ENCODE data around the gene CDH4.

- TF ChIP-seq NFE2L2 (IDR thresholded peaks at IDR 0.05; ENCODE audit: low read length) (no peak), NR3C1 (CRISPR knock-in tag; IDR thresholded peaks at IDR 0.05) (no peak), POLR2A (IDR thresholded peaks at IDR 0.05; ENCODE audit: insufficient read depth in 1 of 2, low read depth in 2 of 2, low read length in 2 of 2) (no peak), HNRNPK (IDR thresholded peaks at IDR 0.05; ENCODE audit: low read depth, low read length, poor library complexity, severe bottlenecking) (no peak), ZSCAN20 (CRISPR knock-in tag; IDR thresholded peaks at IDR 0.05; ENCODE audit: borderline replicate concordance) (no peak), CEBPZ (IDR thresholded peaks at IDR 0.05; ENCODE audit: low read length) (no peak), TCF7 (IDR thresholded peaks at IDR 0.05; ENCODE audit: low read depth) (no peak), PTBP1 (IDR thresholded peaks at IDR 0.05; ENCODE audit: low read depth, low read length, poor library complexity, severe bottlenecking) (no peak), CHD2 (IDR thresholded peaks at IDR 0.05; ENCODE audit: low read depth, low read length) (no peak)
- TF ChIP-seq, protein P1, sequence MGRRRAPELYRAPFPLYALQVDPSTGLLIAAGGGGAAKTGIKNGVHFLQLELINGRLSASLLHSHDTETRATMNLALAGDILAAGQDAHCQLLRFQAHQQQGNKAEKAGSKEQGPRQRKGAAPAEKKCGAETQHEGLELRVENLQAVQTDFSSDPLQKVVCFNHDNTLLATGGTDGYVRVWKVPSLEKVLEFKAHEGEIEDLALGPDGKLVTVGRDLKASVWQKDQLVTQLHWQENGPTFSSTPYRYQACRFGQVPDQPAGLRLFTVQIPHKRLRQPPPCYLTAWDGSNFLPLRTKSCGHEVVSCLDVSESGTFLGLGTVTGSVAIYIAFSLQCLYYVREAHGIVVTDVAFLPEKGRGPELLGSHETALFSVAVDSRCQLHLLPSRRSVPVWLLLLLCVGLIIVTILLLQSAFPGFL (CRISPR knock-in tag; IDR thresholded peaks at IDR 0.05), result no peak
Observed at GRCh38 chr20:61562897-61563504, 310.9 kb downstream of the CDH4 start.

Data from HepG2 (cell line).